Left ventricle myocardium inferior (tissue), 1 donor: ENCODE results near the gene KISS1. TPM values are rescaled to one million over a fixed set of nuclear protein-coding genes. Genes with fewer than 3 reads are reported as not detected.

Experiments used
- DNase-seq: peaks from one replicate; pipeline ENCODE4 v3.0.0-alpha.2; 2020
- H3K27ac ChIP-seq: fragments of 200-600 bp; replicated peaks from 2 replicates; pipeline ENCODE4 v1.8.0; 2021
- H3K27me3 ChIP-seq: fragments of 200-600 bp; 2 replicates; pipeline ENCODE4 v1.8.0; 2021; ENCODE audit warnings: low read depth
- H3K36me3 ChIP-seq: fragments of 200-600 bp; 2 replicates; pipeline ENCODE4 v1.8.0; 2021
- H3K4me1 ChIP-seq: fragments of 200-600 bp; 2 replicates; pipeline ENCODE4 v1.8.0; 2021
- H3K4me3 ChIP-seq: fragments of 200-600 bp; 2 replicates; pipeline ENCODE4 v1.8.0; 2021; ENCODE audit warnings: mild to moderate bottlenecking, moderate library complexity
- H3K9me3 ChIP-seq: fragments of 200-600 bp; replicated peaks from 2 replicates; pipeline ENCODE4 v1.8.0; 2021
- CTCF ChIP-seq: fragments of 200-600 bp; IDR thresholded peaks from 2 replicates; pipeline ENCODE4 v1.8.0; 2021; ENCODE audit warnings: antibody characterized with exemption, mild to moderate bottlenecking, borderline replicate concordance
- intact Hi-C: fragments of 100-400 bp; cut with micrococcal nuclease; formaldehyde crosslinking; loops from one replicate; pipeline ENCODE4 v1.11.0; 2022
- total RNA-seq: library from RNA; stranded (reverse); fragmentation: NEBNext Ultra II Directional; extraction: Animal tissue kit (Norgen Biotek cat#: 25700); gene quantifications from one replicate; pipeline ENCODE4 v1.2.1, GENCODE V29; 2021
- donor health status: DM: no; HTN: yes; CAD: no; lungs with severe emphysema.

KISS1 gene
- total RNA-seq, 1 donor from 2014 or later = not detected

GRCh38 chr1:204152310-204153044 is 43.8 kb downstream of the KISS1 start:
- peaks cover 17% of the 10 kb centered on the region for H3K27me3 ChIP-seq
- peaks cover 25% of the 10 kb centered on the region for H3K4me1 ChIP-seq
- no peaks in the 10 kb centered on the region for H3K9me3 ChIP-seq
- peak overlapping the region; percentile 86 for H3K4me3 ChIP-seq
- no peaks in the 10 kb centered on the region for H3K36me3 ChIP-seq
- DNase-seq = no peak
- no peak for TF ChIP-seq CTCF
- peak overlapping the region; percentile 74 for H3K27ac ChIP-seq
- intact Hi-C loops = no loop called here

- DNase-seq = peak; percentile 51
- Histone ChIP-seq H3K27ac (peak within 1 kb of the TSS; percentile 74), H3K36me3 (no peaks in the 10 kb centered on the region), H3K27me3 (peaks cover 17% of the 10 kb centered on the region), H3K4me1 (peaks cover 25% of the 10 kb centered on the region), H3K9me3 (no peaks in the 10 kb centered on the region), H3K4me3 (peak within 1 kb of the TSS; percentile 86)
- no peak for TF ChIP-seq CTCF
- intact Hi-C loops = no loop called here
These were observed 44.6 kb downstream of the KISS1 start, which contains the start of gene ETNK2 for GRCh38 chr1:204151552-204152309. ETNK2 (minus strand) TSS chr1:204152044; CDS start chr1:204151852, 192 bp downstream.

- no peaks in the 10 kb centered on the region for H3K36me3 ChIP-seq
- no peak for DNase-seq
- H3K9me3 ChIP-seq = no peaks in the 10 kb centered on the region
- TF ChIP-seq CTCF = no peak
- peak overlapping the region; percentile 74 for H3K27ac ChIP-seq
- intact Hi-C loops = no loop called here
- H3K4me1 ChIP-seq = peaks cover 25% of the 10 kb centered on the region
- H3K27me3 ChIP-seq = peaks cover 13% of the 10 kb centered on the region
- peak overlapping the region; percentile 86 for H3K4me3 ChIP-seq
These were observed 45.4 kb downstream of the KISS1 start for GRCh38 chr1:204150702-204151551.

- no peak for DNase-seq
- Histone ChIP-seq H3K9me3 (no peaks in the 10 kb centered on the region), H3K4me1 (peaks cover 25% of the 10 kb centered on the region), H3K27ac (peak overlapping the region; percentile 74), H3K4me3 (peak overlapping the region; percentile 86), H3K27me3 (peaks cover 10% of the 10 kb centered on the region), H3K36me3 (no peaks in the 10 kb centered on the region)
- TF ChIP-seq CTCF = no peak
- intact Hi-C loops = no loop called here
These were observed 46.4 kb downstream of the KISS1 start for GRCh38 chr1:204149635-204150565.
